NT2/D1 (cell line): ENCODE measurements around the gene LBHD2.

ENCODE experiments used
- DNase-seq: peaks from one replicate; pipeline ENCODE4 v3.0.0-alpha.2; 2011; ENCODE audit warnings: low read depth, low spot score
- H3K27me3 ChIP-seq: 2 replicates; pipeline ENCODE4 v1.6.0; 2011; ENCODE audit warnings: mild to moderate bottlenecking; ENCODE audit not compliant: insufficient read length, insufficient read depth
- H3K36me3 ChIP-seq: 2 replicates; pipeline ENCODE4 v1.6.1; 2011; ENCODE audit warnings: mild to moderate bottlenecking, low read length, mixed read lengths; ENCODE audit not compliant: insufficient read depth, insufficient read length
- H3K4me1 ChIP-seq: 2 replicates; pipeline ENCODE4 v1.5.1; 2011; ENCODE audit not compliant: insufficient read depth, insufficient read length
- H3K4me3 ChIP-seq: 2 replicates; pipeline ENCODE4 v1.5.1; 2011; ENCODE audit warnings: low read depth; ENCODE audit not compliant: insufficient read length
- H3K9ac ChIP-seq: 2 replicates; pipeline ENCODE4 v1.6.0; 2011; ENCODE audit warnings: low read depth; ENCODE audit not compliant: insufficient read length
- H3K9me3 ChIP-seq: 2 replicates; pipeline ENCODE4 v1.5.1; 2011; ENCODE audit warnings: mild to moderate bottlenecking, low read length; ENCODE audit not compliant: insufficient read depth
- SUZ12 ChIP-seq: IDR thresholded peaks from 2 replicates; pipeline ENCODE4 v1.6.1; 2011; ENCODE audit not compliant: insufficient read length, insufficient read depth; ENCODE audit errors: extremely low read depth
- YY1 ChIP-seq: IDR thresholded peaks from 2 replicates; pipeline ENCODE4 v1.6.1; 2011; ENCODE audit not compliant: insufficient read length, insufficient read depth
- ZNF274 ChIP-seq: IDR thresholded peaks from 2 replicates; pipeline ENCODE4 v1.6.1; 2011; ENCODE audit warnings: mild to moderate bottlenecking, low read depth, low read length

The LBHD2 gene

DNA sequence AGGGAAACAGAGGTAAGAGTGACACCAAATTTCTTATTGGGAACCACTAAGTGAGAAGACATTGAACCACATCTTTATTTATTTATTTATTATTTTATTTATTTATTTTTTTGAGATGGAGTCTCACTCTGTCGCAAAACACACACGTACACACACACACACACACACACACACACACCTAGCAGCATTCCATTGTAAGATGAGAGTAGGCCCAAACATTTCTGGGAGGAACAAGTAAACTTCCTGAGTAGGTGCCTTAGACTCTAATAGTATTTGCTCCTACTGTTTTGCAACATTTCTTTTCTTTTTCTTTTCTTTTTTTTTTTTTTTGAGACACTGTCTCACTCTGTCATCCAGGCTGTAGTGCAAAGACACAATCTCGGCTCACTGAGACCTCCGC, 19.6 kb upstream of the LBHD2 start:
- Histone ChIP-seq H3K4me3 (no peak overlapping the region), H3K36me3 (no peaks in the 10 kb centered on the region), H3K9me3 (no peaks in the 10 kb centered on the region), H3K27me3 (no peaks in the 10 kb centered on the region), H3K9ac (no peak overlapping the region), H3K4me1 (peaks cover 10% of the 10 kb centered on the region)
- DNase-seq, result no peak
- TF ChIP-seq SUZ12, result no peak
- TF ChIP-seq YY1, result no peak
- no peak for TF ChIP-seq ZNF274

DNA sequence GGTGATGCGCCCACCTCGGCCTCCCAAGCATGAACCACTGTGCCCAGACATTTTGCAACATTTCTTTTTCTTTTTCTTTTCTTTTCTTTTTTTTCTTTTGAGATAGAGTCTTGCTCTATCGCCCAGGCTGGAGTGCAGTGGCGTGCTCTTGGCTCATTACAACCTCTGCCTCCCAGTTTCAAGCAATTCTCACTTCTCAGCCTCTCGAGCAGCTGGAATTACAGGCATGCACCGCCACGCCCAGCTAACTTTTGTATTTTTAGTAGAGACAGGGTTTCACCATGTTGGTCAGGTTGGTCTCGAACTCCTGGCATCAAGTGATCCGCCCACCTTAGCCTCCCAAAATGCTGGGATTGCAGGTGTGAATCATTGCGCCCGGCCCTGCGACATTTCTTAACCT, 19.0 kb upstream of the LBHD2 start:
- no peak for TF ChIP-seq SUZ12
- TF ChIP-seq YY1, result no peak
- TF ChIP-seq ZNF274, result no peak
- DNase-seq, result no peak
- peaks cover 7% of the 10 kb centered on the region for H3K4me1 ChIP-seq
- H3K9me3 ChIP-seq, result no peaks in the 10 kb centered on the region
- no peak overlapping the region for H3K4me3 ChIP-seq
- no peak overlapping the region for H3K9ac ChIP-seq
- no peaks in the 10 kb centered on the region for H3K27me3 ChIP-seq
- H3K36me3 ChIP-seq, result no peaks in the 10 kb centered on the region

DNA sequence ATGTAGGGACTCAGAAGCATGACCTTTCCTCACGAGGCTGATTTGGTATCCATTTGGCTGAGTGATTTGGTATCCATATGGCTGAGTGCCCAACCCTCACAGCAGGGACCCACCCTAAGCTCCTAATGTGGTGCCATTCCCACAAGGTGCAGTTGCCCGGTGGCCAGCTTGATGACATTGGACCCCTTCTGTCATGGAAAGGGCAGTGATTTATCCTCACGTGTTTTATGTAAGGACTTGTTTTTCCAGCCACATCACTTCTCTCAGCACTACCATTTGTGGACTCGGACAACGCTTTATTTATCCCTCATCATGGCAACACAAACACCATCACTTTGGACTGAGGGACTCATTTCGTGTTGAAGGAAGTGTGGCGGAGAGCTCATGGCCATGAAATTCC, 18.1 kb upstream of the LBHD2 start:
- H3K4me3 ChIP-seq, result no peak overlapping the region
- H3K9me3 ChIP-seq, result no peaks in the 10 kb centered on the region
- H3K4me1 ChIP-seq, result peaks cover 8% of the 10 kb centered on the region
- DNase-seq, result no peak
- no peak for TF ChIP-seq YY1
- no peak for TF ChIP-seq SUZ12
- TF ChIP-seq ZNF274, result no peak
- H3K36me3 ChIP-seq, result no peaks in the 10 kb centered on the region
- no peaks in the 10 kb centered on the region for H3K27me3 ChIP-seq
- no peak overlapping the region for H3K9ac ChIP-seq

DNA sequence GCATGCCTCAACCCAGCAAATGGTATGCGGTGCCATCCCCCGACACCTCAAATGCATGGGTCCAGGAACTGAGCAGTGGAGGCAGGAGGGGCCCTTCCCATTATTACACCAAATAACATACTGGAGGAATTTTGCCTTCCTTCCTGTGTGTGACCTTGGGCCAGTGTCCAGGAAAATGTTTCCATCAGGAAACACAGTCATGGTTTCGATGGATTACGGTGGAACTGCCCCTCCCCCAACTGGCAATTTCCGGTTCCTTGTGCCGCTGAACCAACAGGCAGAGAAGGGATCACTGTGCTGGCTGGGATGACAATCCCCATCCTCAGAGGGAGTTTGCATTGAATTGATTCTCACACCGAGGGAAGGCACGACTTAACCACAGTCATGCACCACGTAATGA, 17.6 kb upstream of the LBHD2 start:
- Histone ChIP-seq H3K4me1 (peaks cover 13% of the 10 kb centered on the region), H3K4me3 (no peak overlapping the region), H3K9me3 (no peaks in the 10 kb centered on the region), H3K36me3 (no peaks in the 10 kb centered on the region), H3K27me3 (no peaks in the 10 kb centered on the region), H3K9ac (no peak overlapping the region)
- DNase-seq, result no peak
- TF ChIP-seq ZNF274, result no peak
- TF ChIP-seq SUZ12, result no peak
- no peak for TF ChIP-seq YY1

DNA sequence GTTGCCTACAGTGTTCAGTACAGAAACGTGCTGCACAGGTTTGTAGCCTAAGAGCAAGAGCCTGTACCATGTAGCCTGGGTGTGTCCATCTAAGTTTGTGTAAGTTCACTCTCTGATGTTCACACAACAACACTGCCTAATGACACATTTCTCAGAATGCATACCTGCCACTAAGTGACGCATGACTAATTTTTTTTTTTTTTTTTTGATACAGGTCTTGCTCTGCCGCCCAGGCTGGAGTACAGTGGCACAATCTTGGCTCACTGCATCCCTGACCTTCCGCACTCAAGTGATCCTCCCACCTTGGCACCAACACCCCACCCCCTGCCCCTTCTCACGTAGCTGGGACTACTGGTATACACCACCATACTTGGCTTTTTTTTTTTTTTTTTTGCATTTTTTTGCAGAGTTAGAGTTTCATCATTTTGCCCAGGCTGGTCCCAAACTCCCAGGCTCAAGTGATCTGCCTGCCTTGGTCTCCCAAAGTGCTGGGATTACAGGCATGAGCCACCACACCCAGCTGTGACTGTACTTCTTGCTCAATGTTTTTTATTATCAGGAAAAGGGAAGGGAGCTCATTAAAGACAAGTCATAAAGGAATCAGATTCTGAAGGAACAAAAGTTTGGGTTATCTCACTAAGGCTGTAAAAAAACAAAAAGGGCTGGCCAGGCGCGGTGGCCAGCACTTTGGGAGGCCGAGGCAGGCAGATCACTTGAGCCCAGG, 16.6 kb upstream of the LBHD2 start:
- no peak for DNase-seq
- no peak overlapping the region for H3K9ac ChIP-seq
- no peak overlapping the region for H3K4me3 ChIP-seq
- peaks cover 17% of the 10 kb centered on the region for H3K4me1 ChIP-seq
- H3K27me3 ChIP-seq, result no peaks in the 10 kb centered on the region
- TF ChIP-seq ZNF274 (no peak), SUZ12 (no peak), YY1 (no peak)
- no peaks in the 10 kb centered on the region for H3K36me3 ChIP-seq
- H3K9me3 ChIP-seq, result no peaks in the 10 kb centered on the region

DNA sequence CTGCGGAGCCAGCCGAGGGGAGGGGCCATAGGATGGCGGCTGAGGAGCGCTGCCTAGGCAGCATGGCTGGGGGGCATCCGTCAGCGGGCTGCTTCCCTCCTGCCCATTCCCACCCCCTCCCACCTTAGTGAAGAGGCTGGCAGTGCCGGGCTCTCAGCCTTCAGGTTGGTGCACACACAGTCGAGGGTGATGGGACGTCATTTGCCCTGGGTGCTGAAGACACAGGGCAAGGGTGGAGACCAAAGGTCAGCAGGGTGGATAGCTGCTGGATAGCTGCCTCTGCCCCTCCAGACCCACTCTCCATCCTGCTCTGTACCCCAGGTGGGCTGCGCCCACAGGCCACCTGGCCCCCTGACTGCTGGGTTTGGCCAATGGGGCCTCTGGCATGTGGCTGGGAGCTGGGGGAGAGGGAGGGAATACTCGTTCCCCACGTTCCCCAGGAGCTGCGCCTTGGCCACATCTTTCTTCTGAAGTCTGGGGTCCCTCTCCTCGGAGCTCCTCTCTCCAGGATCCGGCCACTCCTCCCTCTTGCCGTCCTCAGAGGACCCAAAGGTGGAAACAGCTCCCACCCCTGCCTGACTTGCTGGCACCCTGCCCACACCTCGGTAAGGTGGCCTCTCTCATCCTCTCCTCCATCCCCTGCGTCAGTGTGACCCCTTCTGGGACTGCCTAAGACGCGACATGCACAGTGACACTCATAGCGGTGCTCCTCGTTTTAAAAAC, 15.5 kb upstream of the LBHD2 start:
- Histone ChIP-seq H3K9me3 (no peaks in the 10 kb centered on the region), H3K36me3 (no peaks in the 10 kb centered on the region), H3K4me1 (peaks cover 25% of the 10 kb centered on the region), H3K9ac (no peak overlapping the region), H3K27me3 (no peaks in the 10 kb centered on the region), H3K4me3 (no peak overlapping the region)
- no peak for DNase-seq
- TF ChIP-seq ZNF274 (no peak), SUZ12 (no peak), YY1 (no peak)

DNA sequence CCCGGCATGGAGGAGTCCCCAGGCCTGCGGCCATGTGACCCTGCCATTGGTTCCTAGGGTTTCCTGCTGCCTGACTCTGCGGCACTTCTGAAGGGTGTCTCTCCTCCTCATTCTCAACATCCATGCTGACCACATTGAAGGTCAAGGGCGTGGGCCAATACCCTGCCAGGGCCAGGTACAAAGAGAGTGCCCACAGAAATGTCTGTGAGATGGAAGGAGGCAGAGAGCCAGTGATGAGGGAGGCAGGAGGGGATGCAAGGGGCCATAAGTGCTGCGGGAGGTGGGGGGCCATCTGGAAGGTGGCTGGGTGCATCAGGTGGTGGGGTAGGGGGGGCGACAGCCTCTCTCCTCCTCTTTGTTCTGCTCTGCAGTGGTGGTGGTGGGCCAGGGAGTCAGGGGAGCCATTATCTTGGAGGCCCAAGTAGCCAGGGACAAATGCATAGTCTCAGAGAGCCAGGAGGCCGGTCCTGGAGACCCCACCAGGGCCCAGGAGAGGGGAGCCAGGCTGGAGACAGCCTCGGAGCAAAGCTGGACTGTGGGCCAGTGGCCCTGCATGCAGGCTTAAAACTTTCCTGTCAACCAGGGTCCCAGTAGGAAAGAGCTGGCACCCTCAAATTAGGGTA, 13.6 kb upstream of the LBHD2 start:
- peaks cover 2% of the 10 kb centered on the region for H3K27me3 ChIP-seq
- TF ChIP-seq SUZ12, result no peak
- no peak for TF ChIP-seq ZNF274
- no peak for TF ChIP-seq YY1
- H3K9me3 ChIP-seq, result no peaks in the 10 kb centered on the region
- peaks cover 30% of the 10 kb centered on the region for H3K4me1 ChIP-seq
- H3K4me3 ChIP-seq, result no peak overlapping the region
- no peak for DNase-seq
- no peaks in the 10 kb centered on the region for H3K36me3 ChIP-seq
- H3K9ac ChIP-seq, result no peak overlapping the region
